HepG2 (cell line): ENCODE measurements around the gene POLL. TPM values are rescaled to one million over a fixed set of nuclear protein-coding genes. Genes with fewer than 3 reads are reported as not detected.
A peak's percentile ranks its signal among the peaks of the same experiment; 100 is the strongest.

Experiments used
- ATAC-seq: fragments of 200-7000 bp; cut with Tn5 transposase; 3 replicates; pipeline ENCODE4 v1.9.1; 2020; ENCODE audit warnings: mild to moderate bottlenecking, moderate library complexity
- BruUV-seq: library from RNA; stranded (reverse); fragments of 400-500 nt; replicated peaks from 2 replicates; lab custom pipeline; 2021; lab: Mats Ljungman, UMichigan
- CTCF ChIA-PET: fragments of 300-600 bp; formaldehyde crosslinking; extraction: SDS; loops from one replicate; lab custom pipeline; 2021; ENCODE audit warnings: low total read pairs, inconsistent platforms, low intra/inter-chr PET ratio; lab: Yijun Ruan, JAX
- POLR2A ChIA-PET: fragments of 350-600 bp; sonication (Branson Sonifier 250); formaldehyde crosslinking; loops from one replicate; lab custom pipeline; 2020; ENCODE audit warnings: antibody characterized with exemption, inconsistent platforms; lab: Yijun Ruan, JAX
- DNase-seq: peaks from one replicate; pipeline ENCODE4 v3.0.0-alpha.2; 2015; ENCODE audit warnings: low spot score
- FAIRE-seq: peaks from 3 replicates; lab custom pipeline; 2011; peaks lifted over from hg19 to GRCh38; lab: Jason Lieb, UNC
- H2AFZ ChIP-seq: one replicate; pipeline ENCODE4 v1.6.1; 2011; ENCODE audit warnings: low read length, inconsistent platforms
- H3K27ac ChIP-seq: fragments of 300-600 bp; 3 replicates; pipeline ENCODE4 v1.8.0; 2011; ENCODE audit warnings: mixed run types, mild to moderate bottlenecking, mixed read lengths, low read length, inconsistent platforms; ENCODE audit not compliant: insufficient read depth; ENCODE audit errors: extremely low read length
- H3K27me3 ChIP-seq, 2 experiments: fragments of 200-600 bp in 1 of 2; 2 replicates in 1 of 2; 3 replicates in 1 of 2; pipeline versions ENCODE4 v1.6.0 to v1.8.0; 2011; ENCODE audit warnings: low read length in 2 of 2, mild to moderate bottlenecking in 2 of 2, moderate library complexity in 2 of 2, inconsistent platforms in 1 of 2; ENCODE audit not compliant: insufficient read depth in 2 of 2, control insufficient read depth in 1 of 2
- H3K36me3 ChIP-seq, 2 experiments: fragments of 200-600 bp in 1 of 2; replicated peaks in 1 of 2; 2 replicates in 1 of 2; 3 replicates in 1 of 2; pipeline versions ENCODE4 v1.5.1 to v1.8.0; 2011; ENCODE audit warnings: low read length in 2 of 2, inconsistent platforms in 1 of 2; ENCODE audit not compliant: insufficient read depth in 2 of 2, control insufficient read depth in 1 of 2
- H3K4me1 ChIP-seq: 2 replicates; pipeline ENCODE4 v1.5.1; 2012; ENCODE audit warnings: low read length, inconsistent platforms; ENCODE audit not compliant: insufficient read depth
- H3K4me2 ChIP-seq: 2 replicates; pipeline ENCODE4 v1.6.0; 2011; ENCODE audit warnings: low read depth, low read length, inconsistent platforms
- H3K4me3 ChIP-seq, 3 experiments: fragments of 200-600 bp in 1 of 3; sonication (generic), shearing (Covaris generic) in 1 of 3; replicated peaks in 1 of 3; 2 replicates each; pipeline ENCODE4 v1.5.1; 2011 to 2016; ENCODE audit warnings: low read length in 3 of 3, inconsistent platforms in 2 of 3, low read depth in 2 of 3, mild to moderate bottlenecking in 2 of 3, control low read depth in 1 of 3, mixed read lengths in 1 of 3; ENCODE audit not compliant: insufficient read depth in 1 of 3
- H3K79me2 ChIP-seq: one replicate; pipeline ENCODE4 v1.6.1; 2011; ENCODE audit warnings: low read length, inconsistent platforms; ENCODE audit not compliant: insufficient read depth
- H3K9ac ChIP-seq: 2 replicates; pipeline ENCODE4 v1.6.0; 2011; ENCODE audit warnings: mild to moderate bottlenecking, low read depth, low read length, inconsistent platforms; ENCODE audit not compliant: insufficient read depth
- H3K9me3 ChIP-seq: 2 replicates; pipeline ENCODE4 v1.5.1; 2012; ENCODE audit warnings: mild to moderate bottlenecking, low read length
- H4K20me1 ChIP-seq: 2 replicates; pipeline ENCODE4 v1.6.0; 2011; ENCODE audit warnings: inconsistent platforms, mild to moderate bottlenecking, low read length, moderate library complexity; ENCODE audit not compliant: insufficient read depth
- MYPOP ChIP-seq: sonication (generic); formaldehyde crosslinking; IDR thresholded peaks from 2 replicates; pipeline ENCODE4 v1.8.1; 2023; ENCODE audit warnings: mild to moderate bottlenecking, moderate library complexity, missing genetic modification reagents
- PTBP1 ChIP-seq: fragments of 200-400 bp; formaldehyde crosslinking; IDR thresholded peaks from 2 replicates; pipeline ENCODE4 v1.6.1; 2018; ENCODE audit warnings: low read length, low read depth; ENCODE audit not compliant: poor library complexity, severe bottlenecking
- ZNF546 ChIP-seq: sonication (generic); formaldehyde crosslinking; conservative IDR thresholded peaks from 2 replicates; pipeline ENCODE4 v1.8.1; 2023; ENCODE audit warnings: mild to moderate bottlenecking, missing genetic modification reagents
- ZNF629 ChIP-seq: sonication (generic); formaldehyde crosslinking; conservative IDR thresholded peaks from 2 replicates; pipeline ENCODE4 v1.5.0; 2020; ENCODE audit warnings: missing genetic modification reagents
- WGBS: methylation state at CpG from one replicate; pipeline ENCODE4 v1.1.6; 2017; ENCODE audit warnings: low lambda C conversion rate; 5-methylcytosine and 5-hydroxymethylcytosine counted together
- in situ Hi-C: cut with HindIII; loops from 2 replicates; pipeline ENCODE4 v1.10.0; 2017; ENCODE audit warnings: low pct_unique_long_range_greater_than_20kb; ENCODE audit not compliant: extremely low pct_ligation_motif_present
- intact Hi-C: fragments of 100-400 bp; cut with micrococcal nuclease; formaldehyde crosslinking; loops from one replicate; pipeline ENCODE4 v1.10.0; 2022; ENCODE audit not compliant: unreplicated experiment
- polyA plus RNA-seq, 8 experiments: library from polyadenylated mRNA; depleted of rRNA in 3 of 8; stranded (reverse) in 7 of 8; unstranded in 1 of 8; fragments of >200 nt; fragmentation: Illumina TruSeq in 4 of 8; extraction: Trizol in 4 of 8; gene quantifications; 2 replicates each; pipeline versions ENCODE4 v1.2.1 to v1.2.3, GENCODE V29; 2011 to 2016; ENCODE audit warnings: low read depth in 4 of 8, missing spikeins in 1 of 8, mixed read lengths in 1 of 8; ENCODE audit not compliant: insufficient read depth in 1 of 8
- total RNA-seq, 5 experiments: library from RNA; depleted of rRNA; stranded (reverse); fragments of >200 nt; fragmentation: Illumina TruSeq; extraction: Trizol; gene quantifications; 2 replicates each; pipeline ENCODE4 v1.2.3, GENCODE V29; 2016; ENCODE audit warnings: low read depth in 1 of 5

POLL gene
- total and polyA plus RNA-seq, 2 of the 13 experiments (the other 11 are each of a cell fraction or from before 2014, with no cell fraction given): 13.8 to 19.1 TPM

- ATAC-seq (no peak), FAIRE-seq (no peak), DNase-seq (no peak)
- H4K20me1 ChIP-seq: no peaks in the 10 kb centered on the region
- H3K36me3 ChIP-seq: peaks cover 3 to 12% of the 10 kb centered on the region in 2 experiments; a peak in 3 of 5 replicates
- H3K4me1 ChIP-seq: no peaks in the 10 kb centered on the region
- 84% methylated on average over 3 of the region's 4 CpGs for WGBS
- no peaks in the 10 kb centered on the region for H3K9me3 ChIP-seq
- H3K79me2 ChIP-seq: no peaks in the 10 kb centered on the region
- no peak overlapping the region for H3K27ac ChIP-seq
- BruUV-seq: no TSS peak
- ChIA-PET POLR2A (no interaction called here), CTCF (no interaction called here)
- in situ Hi-C loops: no loop called here
- no peak overlapping the region for H3K4me2 ChIP-seq
- no peak for TF ChIP-seq ZNF546 (CRISPR knock-in tag)
- no peak for TF ChIP-seq MYPOP (CRISPR knock-in tag)
- H3K9ac ChIP-seq: no peak overlapping the region
- no peak overlapping the region for H2AFZ ChIP-seq
- H3K27me3 ChIP-seq: no peaks in the 10 kb centered on the region
- H3K4me3 ChIP-seq: no peak overlapping the region
- intact Hi-C loops: no loop called here
These were observed 29.9 kb upstream of the POLL start for GRCh38 chr10:101617824-101618568.

GRCh38 chr10:101617102-101617823 is 29.2 kb upstream of the POLL start:
- no TSS peak for BruUV-seq
- peak; percentile 72 for TF ChIP-seq ZNF629 (CRISPR knock-in tag)
- no peak for TF ChIP-seq PTBP1
- Histone ChIP-seq H3K4me3 (no peak overlapping the region), H3K4me2 (no peak overlapping the region), H3K36me3 (peaks cover 3 to 13% of the 10 kb centered on the region in 2 experiments; a peak in 3 of 5 replicates), H2AFZ (no peak overlapping the region), H3K9me3 (no peaks in the 10 kb centered on the region), H4K20me1 (no peaks in the 10 kb centered on the region), H3K27ac (no peak overlapping the region), H3K9ac (no peak overlapping the region), H3K79me2 (no peaks in the 10 kb centered on the region), H3K4me1 (no peaks in the 10 kb centered on the region), H3K27me3 (no peaks in the 10 kb centered on the region)
- POLR2A ChIA-PET: no interaction called here
- 96% methylated on average over 8 of the region's 8 CpGs for WGBS
- intact Hi-C loops: no loop called here
- no peak for ATAC-seq
- DNase-seq: no peak
- FAIRE-seq: no peak
- CTCF ChIA-PET: no interaction called here
- in situ Hi-C loops: no loop called here
